HUDEP-2 (cell line): ENCODE measurements around the gene OR51E2.

Source experiments
- DNase-seq, 76 experiments: peaks; one replicate each; lab custom pipeline; 2025; ENCODE audit not compliant: unreplicated experiment in 76 of 76; lab: John Stamatoyannopoulos, UW

Gene OR51E2

DNA sequence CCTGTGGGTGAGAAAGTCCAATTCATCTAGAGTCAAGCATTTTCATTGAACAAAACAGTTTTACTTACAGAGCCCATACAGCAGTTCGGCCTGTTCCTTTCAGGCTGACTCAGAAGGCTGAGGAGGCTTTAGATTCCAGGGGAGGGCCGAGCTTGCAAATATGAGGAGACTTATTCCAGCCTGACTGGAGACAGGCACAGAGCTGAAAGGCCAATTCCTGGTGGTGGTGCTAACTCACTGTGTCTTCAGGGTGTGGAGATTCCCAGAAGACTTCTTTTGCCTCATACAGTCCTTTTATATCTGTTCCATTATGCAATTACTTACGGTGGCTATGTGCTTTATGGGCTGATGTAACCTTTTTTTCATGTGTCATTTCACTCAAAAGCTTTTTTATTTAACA, at the start of gene OR51E2:
OR51E2 (minus strand) TSS at position 269 of the 400 bp plus-strand sequence. CDS start 15,142 bp downstream, outside the sequence.
- no peak for DNase-seq

GRCh38 chr11:4740735-4741134, 43.1 kb upstream of the OR51E2 start:
- DNase-seq: no peak

- no peak for DNase-seq
Observed at GRCh38 chr11:4727171-4727570, 29.5 kb upstream of the OR51E2 start.

DNA sequence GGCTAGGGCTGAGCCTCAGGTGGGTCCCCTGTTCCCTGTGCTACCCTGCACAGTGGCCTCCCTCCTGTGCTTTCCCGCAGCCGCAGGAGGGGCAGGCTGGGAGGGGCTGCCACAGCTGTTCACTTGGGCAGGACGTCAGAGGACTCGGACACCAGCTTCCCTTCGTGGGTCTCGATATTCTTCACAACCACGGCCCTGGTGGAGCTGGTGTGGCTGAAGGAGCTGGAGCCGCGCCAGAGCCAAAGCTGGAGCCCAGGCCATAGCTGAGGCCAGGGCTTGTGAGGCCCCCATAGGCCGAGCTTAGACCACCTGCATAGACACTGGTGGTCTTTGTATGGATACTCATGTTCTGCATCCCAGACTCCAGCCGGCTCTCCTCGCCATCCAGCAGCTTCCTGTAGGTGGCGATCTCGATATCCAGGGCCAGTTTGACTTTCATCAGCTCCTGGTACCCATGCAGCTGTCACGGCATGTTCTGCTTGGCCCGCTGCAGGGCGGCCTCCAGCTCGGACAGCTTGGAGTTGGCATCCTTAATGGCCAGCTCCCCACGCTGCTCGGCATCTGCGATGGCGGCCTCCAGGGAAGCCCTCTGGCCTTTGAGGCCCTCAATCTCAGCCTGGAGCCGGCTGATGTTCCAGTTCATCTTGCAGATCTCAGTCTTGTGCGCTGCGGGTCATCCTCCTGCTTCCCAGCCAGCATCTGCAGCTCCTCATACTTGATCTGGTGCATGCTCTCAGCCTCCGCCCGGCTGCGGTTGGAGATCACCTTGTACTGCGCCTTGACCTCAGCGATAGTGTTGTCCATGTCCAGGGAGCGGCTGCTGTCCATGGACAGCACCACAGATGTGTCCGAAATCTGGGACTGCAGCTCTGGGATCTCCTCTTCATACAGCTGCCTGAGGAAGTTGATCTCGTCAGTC, 25.2 kb upstream of the OR51E2 start:
- DNase-seq: peak in 1 of 76 experiments; percentile 11

DNA sequence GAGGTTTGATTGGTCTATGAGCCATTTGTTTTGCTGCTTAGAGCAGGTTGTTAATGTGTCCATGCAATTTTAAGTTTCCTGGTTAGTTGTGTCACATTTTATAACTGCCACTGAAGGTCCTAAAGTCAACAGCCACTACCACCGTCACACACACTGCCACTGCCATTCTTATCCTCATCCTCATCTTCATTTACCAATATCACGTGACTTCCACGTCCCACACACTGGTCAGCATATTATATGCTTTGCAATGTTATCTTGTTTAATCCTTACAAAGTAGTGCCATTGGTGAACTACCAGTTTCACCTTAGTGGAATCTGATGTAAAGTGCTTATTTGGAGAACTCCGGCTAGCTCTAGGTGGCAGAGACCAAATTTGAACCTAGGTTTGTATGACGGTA, 16.6 kb upstream of the OR51E2 start:
- no peak for DNase-seq

GRCh38 chr11:4713241-4713640, 15.6 kb upstream of the OR51E2 start:
- DNase-seq: no peak

- DNase-seq: no peak
Observed at GRCh38 chr11:4704790-4705334, 7.2 kb upstream of the OR51E2 start.

DNA sequence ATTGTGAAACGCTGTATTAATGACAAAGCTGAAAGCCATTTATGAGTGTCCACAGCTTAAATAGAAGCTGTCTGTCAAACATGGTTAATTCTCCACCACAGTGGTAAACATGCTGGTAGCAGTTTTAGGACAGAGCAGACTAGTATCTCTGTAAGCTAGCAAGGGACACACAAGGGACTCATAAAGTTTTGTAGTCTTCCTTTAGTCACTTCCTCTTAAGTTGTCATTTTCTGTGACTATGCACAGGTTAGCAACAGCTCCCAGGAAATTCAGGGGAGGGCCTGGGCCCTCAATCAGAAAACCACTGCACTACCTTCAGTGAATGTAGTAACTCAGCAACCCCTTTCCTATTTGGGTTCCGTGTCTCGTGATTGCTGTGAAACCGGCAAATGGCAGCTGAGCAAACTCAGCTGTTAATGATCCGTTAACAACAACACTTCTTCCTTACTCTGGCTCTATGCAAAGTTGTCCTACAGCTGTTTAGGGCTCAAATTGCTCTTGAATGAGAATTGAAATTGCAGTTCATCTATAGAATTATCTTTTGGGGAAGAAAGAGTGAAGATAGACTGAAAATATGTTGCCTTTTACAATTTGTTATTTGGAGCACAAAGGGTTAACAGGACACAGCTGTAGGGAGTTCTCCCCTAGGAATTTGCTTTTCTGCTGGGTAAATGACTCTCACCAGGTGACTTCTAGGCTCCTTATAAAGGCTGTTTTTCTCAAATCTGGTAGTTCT, 6.6 kb upstream of the OR51E2 start, which contains the start of gene MMP26:
MMP26 (plus strand) TSS at position 731 of the 736 bp plus-strand sequence.
- DNase-seq: no peak

- no peak for DNase-seq
Observed at GRCh38 chr11:4700436-4700820, 2.8 kb upstream of the OR51E2 start.

- no peak for DNase-seq
Observed at GRCh38 chr11:4699697-4700435, 2.2 kb upstream of the OR51E2 start.

GRCh38 chr11:4695442-4695841, 2.2 kb downstream of the OR51E2 start:
- no peak for DNase-seq

GRCh38 chr11:4684631-4685285, 12.9 kb downstream of the OR51E2 start:
- DNase-seq: no peak

GRCh38 chr11:4682623-4683419, 14.8 kb downstream of the OR51E2 start:
- no peak for DNase-seq

DNA sequence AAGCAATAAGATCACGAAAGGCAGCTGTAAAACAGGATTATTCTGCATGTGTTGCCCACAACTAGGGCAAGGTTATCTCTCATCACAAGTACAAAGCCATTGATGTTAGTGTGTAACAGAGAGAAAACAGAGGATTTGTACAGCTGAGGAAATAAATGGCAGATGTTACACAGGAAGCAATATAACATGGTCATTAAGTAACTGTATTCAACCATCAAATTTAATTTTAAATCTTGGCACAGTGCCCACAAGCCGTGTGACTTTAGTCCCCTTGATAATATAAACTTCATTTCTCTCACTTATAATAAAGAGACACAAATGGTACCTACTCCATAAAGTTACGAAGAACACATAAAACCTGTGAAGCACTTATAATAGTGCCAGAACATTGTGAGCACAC, 17.3 kb downstream of the OR51E2 start:
- DNase-seq: no peak

DNA sequence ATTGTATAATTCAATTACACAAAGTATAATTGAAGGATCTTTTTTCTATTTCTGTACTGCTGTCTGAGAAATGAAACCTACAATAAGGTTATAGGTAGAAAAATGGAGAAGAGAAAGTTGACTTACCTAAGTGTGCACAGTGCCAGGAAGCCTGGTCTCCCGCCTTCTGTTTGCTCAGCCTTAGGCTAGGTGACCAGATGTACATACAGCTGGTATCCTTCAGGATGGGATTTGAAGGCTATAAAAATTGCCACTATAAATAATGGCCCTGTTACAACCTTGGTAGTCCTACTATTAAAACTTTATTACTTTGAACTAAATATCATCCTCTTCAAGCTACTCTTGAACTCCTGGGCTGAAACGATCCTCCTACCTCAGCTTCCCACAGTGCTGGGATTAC, 19.7 kb downstream of the OR51E2 start:
- no peak for DNase-seq

GRCh38 chr11:4673781-4674180, 23.9 kb downstream of the OR51E2 start:
- DNase-seq: no peak

DNA sequence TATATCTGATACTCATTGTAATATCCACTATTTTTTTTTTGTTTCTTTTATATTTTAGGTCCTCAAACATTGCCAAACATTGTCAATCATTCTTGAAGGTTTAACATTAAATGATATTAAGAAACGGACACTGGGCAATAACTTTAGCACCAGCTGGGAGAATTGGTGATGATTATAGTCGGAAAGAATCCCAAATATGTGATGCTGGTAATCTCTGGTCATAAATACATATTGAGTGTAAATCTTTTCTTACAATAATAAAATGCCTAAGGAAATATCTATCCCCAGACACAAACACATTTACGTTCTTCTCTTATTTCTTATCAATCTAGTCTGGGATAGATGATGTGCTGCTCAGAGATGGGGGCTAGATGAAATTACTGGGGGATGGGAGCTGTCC, 25.2 kb downstream of the OR51E2 start:
- no peak for DNase-seq

- DNase-seq: no peak
Observed at GRCh38 chr11:4671741-4672140, 25.9 kb downstream of the OR51E2 start.

GRCh38 chr11:4665424-4665823, 32.2 kb downstream of the OR51E2 start:
- DNase-seq: no peak
